ENCODE data around the gene TBCK. TPM values are rescaled to one million over a fixed set of nuclear protein-coding genes. Genes with fewer than 3 reads are reported as not detected.

The TBCK gene
- total RNA-seq, 1 donor from 2014 or later: 36.1 TPM

DNA sequence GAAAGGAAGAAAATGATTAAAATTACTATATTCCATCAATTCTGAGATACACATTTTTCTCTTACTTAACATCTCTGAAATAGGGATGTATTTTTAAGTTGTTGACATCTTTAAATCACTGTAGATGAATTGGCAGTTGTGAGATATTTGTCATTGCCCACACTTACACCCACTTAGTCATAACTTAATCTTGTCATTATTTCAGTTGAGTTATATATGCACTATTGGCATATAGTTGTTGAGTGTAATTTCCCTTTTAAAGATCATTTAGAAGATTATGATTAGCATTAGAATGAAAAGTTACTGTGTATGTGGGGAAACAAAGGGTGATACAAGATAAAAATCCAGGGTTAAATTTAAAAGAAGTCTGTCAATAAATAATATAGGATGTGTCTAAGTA is 2.5 kb upstream of the TBCK start:
- Histone ChIP-seq H3K4me3 (no peak overlapping the region), H3K27ac (no peak overlapping the region), H3K9me3 (no peaks in the 10 kb centered on the region), H3K4me1 (peaks cover 51% of the 10 kb centered on the region), H3K27me3 (no peaks in the 10 kb centered on the region), H3K36me3 (peaks cover 0 to 4% of the 10 kb centered on the region in 2 donors)
- intact Hi-C loops (cut with DNase I): no loop called here
- TF ChIP-seq POLR2A (IDR thresholded peaks at IDR 0.05) (no peak), POLR2AphosphoS5 (IDR thresholded peaks at IDR 0.05; ENCODE audit: insufficient read depth in 1 of 2, low read depth in 1 of 2) (no peak)
- TF ChIP-seq, protein P1, sequence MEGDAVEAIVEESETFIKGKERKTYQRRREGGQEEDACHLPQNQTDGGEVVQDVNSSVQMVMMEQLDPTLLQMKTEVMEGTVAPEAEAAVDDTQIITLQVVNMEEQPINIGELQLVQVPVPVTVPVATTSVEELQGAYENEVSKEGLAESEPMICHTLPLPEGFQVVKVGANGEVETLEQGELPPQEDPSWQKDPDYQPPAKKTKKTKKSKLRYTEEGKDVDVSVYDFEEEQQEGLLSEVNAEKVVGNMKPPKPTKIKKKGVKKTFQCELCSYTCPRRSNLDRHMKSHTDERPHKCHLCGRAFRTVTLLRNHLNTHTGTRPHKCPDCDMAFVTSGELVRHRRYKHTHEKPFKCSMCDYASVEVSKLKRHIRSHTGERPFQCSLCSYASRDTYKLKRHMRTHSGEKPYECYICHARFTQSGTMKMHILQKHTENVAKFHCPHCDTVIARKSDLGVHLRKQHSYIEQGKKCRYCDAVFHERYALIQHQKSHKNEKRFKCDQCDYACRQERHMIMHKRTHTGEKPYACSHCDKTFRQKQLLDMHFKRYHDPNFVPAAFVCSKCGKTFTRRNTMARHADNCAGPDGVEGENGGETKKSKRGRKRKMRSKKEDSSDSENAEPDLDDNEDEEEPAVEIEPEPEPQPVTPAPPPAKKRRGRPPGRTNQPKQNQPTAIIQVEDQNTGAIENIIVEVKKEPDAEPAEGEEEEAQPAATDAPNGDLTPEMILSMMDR (IDR thresholded peaks at IDR 0.05): no peak
- no peak for DNase-seq (ENCODE audit: extremely low spot score in 2 of 2)

GRCh38 chr4:106317815-106318214 is 1.8 kb upstream of the TBCK start:
- no peak for DNase-seq (ENCODE audit: extremely low spot score in 2 of 2)
- Histone ChIP-seq H3K4me3 (peak overlapping the region; percentile 73 to 95), H3K36me3 (peaks cover 0 to 4% of the 10 kb centered on the region in 2 donors), H3K27ac (no peak overlapping the region), H3K27me3 (no peaks in the 10 kb centered on the region), H3K9me3 (no peaks in the 10 kb centered on the region), H3K4me1 (peaks cover 46% of the 10 kb centered on the region)
- intact Hi-C loops (cut with DNase I): no loop called here
- TF ChIP-seq POLR2AphosphoS5 (IDR thresholded peaks at IDR 0.05; ENCODE audit: insufficient read depth in 1 of 2, low read depth in 1 of 2): no peak
- TF ChIP-seq, protein P1 (IDR thresholded peaks at IDR 0.05): no peak
- TF ChIP-seq POLR2A (IDR thresholded peaks at IDR 0.05): no peak

- Histone ChIP-seq H3K36me3 (peaks cover 0 to 4% of the 10 kb centered on the region in 2 donors), H3K27me3 (no peaks in the 10 kb centered on the region), H3K4me3 (peak overlapping the region; percentile 73 to 95), H3K4me1 (peaks cover 40% of the 10 kb centered on the region), H3K27ac (peak overlapping the region; percentile 92), H3K9me3 (no peaks in the 10 kb centered on the region)
- TF ChIP-seq POLR2A (IDR thresholded peaks at IDR 0.05) (no peak), POLR2AphosphoS5 (IDR thresholded peaks at IDR 0.05; ENCODE audit: insufficient read depth in 1 of 2, low read depth in 1 of 2) (no peak)
- TF ChIP-seq, protein P1 (IDR thresholded peaks at IDR 0.05): no peak
- no peak for DNase-seq (ENCODE audit: extremely low spot score in 2 of 2)
- intact Hi-C loops (cut with DNase I): no loop called here
These were observed 882 bp upstream of the TBCK start for GRCh38 chr4:106316773-106317409.

DNA sequence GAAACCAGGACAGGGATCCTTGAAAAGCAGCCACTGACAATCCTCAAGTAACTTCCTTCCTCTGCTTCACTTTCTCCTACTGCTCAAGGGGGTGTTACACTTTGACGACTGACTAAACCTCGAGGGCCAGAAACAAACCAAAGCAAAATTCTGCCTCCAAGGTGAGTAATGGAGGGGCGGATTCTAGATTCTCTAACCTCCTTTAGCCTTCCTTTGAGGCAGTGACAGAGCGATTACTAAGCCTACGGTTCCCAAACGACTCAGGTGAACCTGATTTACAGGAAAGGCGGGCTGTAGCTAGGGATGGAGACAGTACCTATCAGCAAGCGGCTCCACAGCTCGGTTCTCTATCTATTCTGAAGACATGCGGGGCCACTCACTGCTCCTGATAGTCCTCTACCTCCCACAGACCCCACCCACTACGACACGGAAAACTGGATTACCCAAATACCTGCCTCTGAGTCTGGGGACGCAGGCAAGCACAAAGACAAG is 487 bp downstream of the TBCK start:
- TF ChIP-seq POLR2A (IDR thresholded peaks at IDR 0.05) (no peak), POLR2AphosphoS5 (IDR thresholded peaks at IDR 0.05; ENCODE audit: insufficient read depth in 1 of 2, low read depth in 1 of 2) (no peak)
- TF ChIP-seq, protein P1 (IDR thresholded peaks at IDR 0.05): no peak
- peak overlapping the region; percentile 92 for H3K27ac ChIP-seq
- H3K36me3 ChIP-seq: no peaks in the 10 kb centered on the region
- DNase-seq (ENCODE audit: extremely low spot score in 2 of 2): no peak
- H3K9me3 ChIP-seq: no peaks in the 10 kb centered on the region
- intact Hi-C loops (cut with DNase I): no loop called here
- no peaks in the 10 kb centered on the region for H3K27me3 ChIP-seq
- H3K4me3 ChIP-seq: peak overlapping the region; percentile 73 to 95
- peaks cover 40% of the 10 kb centered on the region for H3K4me1 ChIP-seq

- DNase-seq (ENCODE audit: extremely low spot score in 2 of 2): no peak
- Histone ChIP-seq H3K27me3 (no peaks in the 10 kb centered on the region), H3K9me3 (no peaks in the 10 kb centered on the region), H3K4me3 (peak overlapping the region; percentile 73 to 95), H3K36me3 (no peaks in the 10 kb centered on the region), H3K4me1 (peaks cover 40% of the 10 kb centered on the region), H3K27ac (peak overlapping the region; percentile 92)
- intact Hi-C loops (cut with DNase I): no loop called here
- TF ChIP-seq POLR2AphosphoS5 (IDR thresholded peaks at IDR 0.05; ENCODE audit: insufficient read depth in 1 of 2, low read depth in 1 of 2): no peak
These were observed 1.0 kb downstream of the TBCK start for GRCh38 chr4:106314960-106315359.
